AG20443 (cell line): Measurements from ENCODE around the gene CCL15.
"Not testable (repeated sequence)": the region's sequence is repeated elsewhere in the genome, so short reads cannot be mapped to it uniquely, and the experiment has no call there.

Experiments used
- DNase-seq: peaks from one replicate; pipeline ENCODE4 v3.0.0; 2012; ENCODE audit warnings: low spot score, mixed read lengths

The CCL15 gene, protein sequence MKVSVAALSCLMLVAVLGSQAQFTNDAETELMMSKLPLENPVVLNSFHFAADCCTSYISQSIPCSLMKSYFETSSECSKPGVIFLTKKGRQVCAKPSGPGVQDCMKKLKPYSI

DNA sequence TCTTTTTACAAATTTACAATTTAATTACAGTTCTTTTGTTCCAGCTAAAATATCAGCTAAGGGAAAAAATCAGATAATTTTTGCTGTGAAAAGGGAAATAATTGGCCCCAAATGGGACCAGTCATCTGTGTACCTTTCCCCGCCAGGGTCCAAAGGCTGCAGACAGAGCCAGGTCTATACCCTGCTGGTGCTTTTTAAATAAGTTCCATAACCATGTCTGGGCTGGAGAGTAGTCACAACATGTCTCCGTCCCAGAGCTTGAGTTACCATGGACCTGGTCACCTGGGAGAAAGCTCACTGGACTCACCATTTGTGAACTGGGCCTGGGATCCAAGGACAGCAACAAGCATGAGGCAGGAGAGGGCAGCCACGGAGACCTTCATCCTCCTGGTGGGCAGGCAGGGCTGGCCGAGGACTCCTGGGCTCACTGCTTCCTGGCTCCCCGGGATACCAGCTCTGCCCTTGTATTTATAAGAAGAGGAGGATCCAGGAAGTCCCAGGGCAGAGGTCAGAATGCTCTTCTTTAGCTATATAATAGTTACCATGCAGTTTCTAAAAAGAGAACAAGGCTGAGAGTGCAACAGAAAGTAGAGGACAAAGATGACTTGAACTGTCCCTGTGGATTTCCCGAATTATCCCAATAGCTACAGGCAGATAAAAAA is at the start of gene CCL15:
Gene CCL15 (minus strand): TSS at position 444 of the 662 bp plus-strand sequence. CDS start 61 bp downstream, at position 383.
- no peak for DNase-seq

DNA sequence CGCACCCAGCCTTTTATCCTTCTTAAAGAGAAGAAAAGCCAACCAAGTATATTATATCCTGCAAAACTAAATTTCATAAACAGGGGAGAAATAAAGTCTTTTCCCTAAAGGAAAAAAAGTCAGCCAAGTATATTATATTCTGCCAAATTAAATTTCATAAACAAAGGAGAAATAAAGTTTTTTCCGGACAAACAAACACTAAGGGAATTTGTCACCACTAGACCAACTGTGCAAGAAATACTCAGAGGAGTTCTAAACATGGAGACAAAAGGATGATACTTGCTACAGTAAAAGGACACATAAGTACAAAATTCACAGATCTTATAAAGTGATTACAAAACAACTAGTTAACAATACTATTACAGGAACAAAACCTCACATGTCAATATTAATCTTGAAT is 48.3 kb upstream of the CCL15 start:
- no peak for DNase-seq

DNA sequence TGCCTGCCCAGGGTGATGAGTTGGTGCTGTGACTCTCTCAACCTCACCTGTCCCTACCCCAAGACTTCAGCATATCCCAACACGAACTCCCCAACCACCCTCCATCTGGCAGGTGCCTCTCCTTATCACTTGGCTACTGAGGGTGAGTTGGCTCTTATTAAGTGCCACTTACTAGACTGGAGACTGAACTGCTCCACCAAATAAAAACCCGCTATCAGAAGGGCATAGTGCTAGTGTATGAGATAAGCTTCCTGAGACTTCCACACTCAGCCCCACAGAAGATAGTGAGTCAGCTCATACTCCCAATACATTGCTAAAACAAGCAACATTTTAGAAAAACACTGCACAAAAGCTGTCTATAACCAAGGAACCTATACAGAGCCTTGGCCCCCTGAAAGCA is 46.7 kb upstream of the CCL15 start:
- DNase-seq = no peak

DNA sequence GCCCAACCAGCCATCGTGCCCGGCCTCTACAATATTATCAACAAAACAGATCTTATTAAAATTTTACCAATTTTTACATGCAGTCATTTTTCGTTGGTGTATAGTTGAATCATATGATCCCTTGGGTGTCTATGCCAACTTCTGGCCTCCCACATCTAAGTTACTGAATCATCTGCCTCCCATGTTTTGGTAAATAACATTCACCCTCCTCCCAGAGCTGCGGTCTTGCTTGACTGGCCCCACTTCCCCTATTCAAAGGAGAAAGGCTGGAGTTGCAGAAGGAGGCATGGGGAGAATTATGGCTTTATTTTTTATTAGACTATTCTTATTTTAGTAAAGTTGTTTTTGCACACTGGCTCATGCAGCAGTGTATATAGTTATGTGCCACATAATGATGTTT is 34.9 kb upstream of the CCL15 start:
- no peak for DNase-seq

DNA sequence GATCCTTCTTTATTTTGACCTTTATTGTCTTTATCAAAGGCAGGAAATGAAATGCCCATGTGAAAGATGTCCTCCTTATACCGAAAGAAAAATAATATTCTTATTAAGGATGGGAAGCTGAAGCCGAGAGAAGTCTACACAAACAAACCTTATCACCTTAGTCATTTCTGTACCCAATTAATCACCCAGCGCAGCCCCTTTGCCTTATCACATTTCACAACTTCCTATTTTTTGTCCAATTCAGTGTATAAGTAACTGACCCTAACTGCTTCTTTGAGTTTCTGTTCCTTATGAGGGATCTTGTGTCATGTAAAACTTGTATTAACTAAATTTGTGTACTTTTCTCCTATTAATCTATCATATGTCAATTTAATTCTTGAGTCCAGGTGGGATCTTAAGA is 32.8 kb upstream of the CCL15 start:
- DNase-seq = no peak

DNA sequence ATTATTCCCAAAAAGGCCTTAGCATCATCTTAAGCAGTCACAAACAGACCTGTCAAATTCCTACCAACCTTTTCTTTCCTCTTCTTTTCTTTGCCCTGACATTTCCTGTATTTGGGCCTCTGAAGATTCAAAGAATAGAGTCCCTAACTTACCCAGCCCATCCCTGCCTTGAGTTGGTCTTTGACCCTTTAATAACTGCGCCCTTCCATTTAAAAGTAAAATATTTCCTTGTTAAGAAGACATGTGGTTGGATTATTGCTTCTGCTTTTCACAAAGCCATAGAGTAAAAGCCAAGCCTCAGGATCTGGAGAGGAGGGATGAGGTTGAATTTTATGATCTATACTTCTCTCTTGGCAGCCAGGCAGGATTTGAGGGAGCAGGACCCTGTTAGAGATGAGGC is 29.6 kb upstream of the CCL15 start:
- DNase-seq = no peak

DNA sequence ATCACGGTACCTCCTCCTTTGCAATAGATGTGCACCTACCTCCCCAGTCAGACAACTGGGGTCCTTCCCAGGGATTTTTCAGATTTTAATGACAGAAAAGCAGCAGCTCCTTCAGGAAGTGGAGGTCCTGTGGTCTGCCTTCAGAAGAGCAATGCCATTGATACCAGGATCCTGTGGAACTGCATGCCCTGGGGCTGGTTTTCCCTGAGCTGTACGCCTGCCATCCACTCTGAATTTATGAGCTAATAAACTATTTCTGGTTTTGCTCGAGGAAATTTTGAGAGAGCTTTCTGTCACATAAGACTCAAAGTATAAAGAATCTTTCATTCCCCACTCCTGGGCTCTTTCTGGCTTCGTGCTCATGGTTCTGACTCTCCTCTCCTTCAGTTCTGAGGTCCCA is 26.4 kb upstream of the CCL15 start:
- no peak for DNase-seq

DNA sequence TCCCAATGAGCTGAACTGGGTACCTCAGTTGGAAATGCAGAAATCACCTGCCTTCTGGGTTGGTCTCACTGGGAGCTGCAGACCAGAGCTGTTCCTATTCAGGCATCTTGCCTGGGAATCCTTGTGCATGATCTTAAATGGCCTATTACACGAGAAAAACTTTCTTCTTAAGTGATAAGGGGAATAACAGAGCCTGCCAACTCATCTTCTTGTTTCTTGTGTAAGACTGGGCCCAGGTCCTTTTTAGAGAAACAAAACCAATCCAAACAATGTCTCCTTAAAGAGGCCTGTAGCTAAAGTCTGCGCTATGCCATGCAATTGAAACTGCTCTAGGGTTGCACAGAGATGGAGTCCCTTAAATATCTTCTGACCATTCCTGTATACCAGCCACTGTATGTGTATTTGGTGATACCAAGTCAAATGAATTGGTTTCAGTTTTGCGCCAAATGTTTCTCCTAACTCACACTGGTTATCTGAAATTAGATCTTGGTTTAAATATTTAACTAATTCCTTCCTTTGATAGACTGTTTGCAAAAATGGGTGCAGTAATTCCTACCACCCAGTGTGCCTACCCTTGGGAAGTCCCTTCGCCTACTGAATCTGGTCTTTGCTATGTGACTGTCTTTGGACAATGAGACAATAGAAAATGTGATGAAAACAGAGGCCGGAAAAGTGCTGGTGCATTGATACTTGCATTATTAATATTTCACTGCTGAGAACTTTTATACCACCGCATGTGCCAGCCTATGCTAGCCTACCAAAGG is 22.9 kb upstream of the CCL15 start:
- DNase-seq = no peak

DNA sequence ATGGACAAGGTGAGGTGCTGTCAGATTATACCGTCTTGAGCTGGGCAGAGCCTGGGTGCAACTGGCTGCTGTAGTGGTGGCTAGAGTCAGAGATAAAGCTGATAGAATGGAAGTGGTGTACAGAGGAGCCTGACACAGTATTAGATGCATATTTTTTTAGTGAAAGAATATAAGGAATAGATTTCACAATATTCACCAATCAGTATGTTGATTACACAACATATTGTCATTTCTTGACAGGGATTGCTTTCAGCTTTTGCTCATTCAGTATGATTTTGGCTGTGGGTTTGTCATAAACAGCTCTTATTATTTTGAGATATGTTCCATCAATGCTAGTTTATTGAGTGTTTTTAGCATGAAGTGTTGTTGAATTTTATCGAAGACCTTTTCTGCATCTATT is 18.1 kb upstream of the CCL15 start:
- no peak for DNase-seq

DNA sequence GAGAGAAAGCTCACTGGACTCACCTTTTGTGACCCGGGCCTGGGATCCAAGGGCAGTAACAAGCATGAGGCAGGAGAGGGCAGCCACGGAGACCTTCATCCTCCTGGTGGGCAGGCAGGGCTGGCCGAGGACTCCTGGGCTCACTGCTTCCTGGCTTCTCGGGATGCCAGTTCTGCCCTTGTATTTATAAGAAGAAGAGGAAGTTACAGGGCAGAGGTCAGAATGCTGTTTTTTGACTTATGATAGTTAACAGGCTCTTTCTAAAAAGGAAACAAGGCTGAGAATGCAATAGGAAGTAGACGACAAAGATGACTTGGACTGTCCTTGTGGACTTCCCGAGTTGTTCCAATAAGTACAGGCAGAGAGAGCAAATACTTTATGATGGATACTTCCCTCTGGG is 16.4 kb upstream of the CCL15 start, which contains the start of gene CCL23:
Gene CCL23 (minus strand): TSS at position 174 of the 400 bp plus-strand sequence. CDS start 75 bp downstream, at position 99.
- DNase-seq = no peak

DNA sequence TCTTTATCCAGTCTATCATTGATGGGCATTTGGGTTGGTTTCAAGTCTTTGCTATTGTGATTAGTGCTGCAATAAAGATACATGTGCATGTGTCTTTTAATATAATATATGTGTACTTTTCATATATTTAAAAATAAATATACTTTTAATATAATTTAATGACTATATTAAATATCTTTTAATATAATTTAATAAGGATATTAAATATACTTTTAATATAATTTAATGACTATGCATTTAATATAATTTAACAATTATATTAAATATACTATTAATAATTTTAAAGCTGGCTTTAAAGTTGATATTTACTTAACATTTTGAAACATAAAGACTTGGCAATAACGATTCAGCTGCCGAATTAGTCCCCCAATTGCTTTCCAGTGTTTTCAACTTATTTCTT is 15.2 kb upstream of the CCL15 start:
- no peak for DNase-seq

DNA sequence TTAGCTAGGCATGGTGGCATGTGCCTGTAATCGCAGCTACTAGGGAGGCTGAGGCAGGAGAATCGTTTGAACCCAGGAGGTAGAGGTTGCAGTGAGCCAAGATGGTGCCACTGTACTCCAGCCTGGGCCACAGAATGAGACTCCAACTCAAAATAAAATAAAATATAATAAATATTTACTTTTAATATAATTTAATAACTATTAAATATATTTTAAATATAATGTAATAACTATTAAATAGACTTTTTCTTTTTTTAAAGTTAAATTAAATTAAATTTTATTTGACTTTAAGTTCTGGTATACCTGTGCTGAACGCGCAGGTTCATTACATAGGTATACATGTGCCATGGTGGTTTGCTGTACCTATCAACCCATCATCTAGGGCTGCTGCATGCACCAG is 14.5 kb upstream of the CCL15 start:
- not testable (repeated sequence) for DNase-seq

DNA sequence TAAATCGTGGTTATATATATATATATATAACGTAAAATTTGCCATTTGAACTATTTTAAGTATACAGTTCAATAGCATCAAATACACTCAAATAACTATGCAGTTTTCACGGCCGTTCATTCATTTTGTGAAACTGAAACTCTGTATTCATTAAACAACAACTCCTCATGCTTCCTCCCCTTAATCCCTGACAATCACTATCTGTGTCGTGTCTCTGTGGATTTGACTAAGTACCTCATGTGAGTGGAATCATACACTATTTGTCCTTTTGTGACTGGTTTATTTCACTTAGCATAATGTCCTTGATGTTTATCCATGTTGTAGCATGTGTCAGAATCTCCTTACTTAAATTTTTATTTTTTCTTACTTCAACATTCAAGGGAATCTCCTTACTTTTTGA is 13.6 kb upstream of the CCL15 start:
- no peak for DNase-seq

DNA sequence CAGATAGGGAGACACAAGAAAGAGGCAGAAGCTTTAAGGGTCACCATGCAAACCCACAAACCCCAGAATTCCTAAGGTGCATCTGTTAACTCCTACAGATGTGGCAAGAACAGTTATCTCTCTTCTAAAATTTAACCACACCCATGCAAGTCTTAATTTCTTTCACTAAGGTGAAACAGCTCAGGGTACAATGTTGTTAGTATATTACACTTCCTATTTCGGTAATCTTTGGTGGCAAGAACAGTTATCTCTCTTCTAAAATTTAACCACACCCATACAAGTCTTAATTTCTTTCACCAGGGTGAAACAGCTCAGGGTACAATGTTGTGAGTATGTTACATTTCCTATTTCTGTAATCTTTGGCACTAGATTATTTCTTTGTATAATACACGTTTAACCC is 9.8 kb upstream of the CCL15 start:
- no peak for DNase-seq

DNA sequence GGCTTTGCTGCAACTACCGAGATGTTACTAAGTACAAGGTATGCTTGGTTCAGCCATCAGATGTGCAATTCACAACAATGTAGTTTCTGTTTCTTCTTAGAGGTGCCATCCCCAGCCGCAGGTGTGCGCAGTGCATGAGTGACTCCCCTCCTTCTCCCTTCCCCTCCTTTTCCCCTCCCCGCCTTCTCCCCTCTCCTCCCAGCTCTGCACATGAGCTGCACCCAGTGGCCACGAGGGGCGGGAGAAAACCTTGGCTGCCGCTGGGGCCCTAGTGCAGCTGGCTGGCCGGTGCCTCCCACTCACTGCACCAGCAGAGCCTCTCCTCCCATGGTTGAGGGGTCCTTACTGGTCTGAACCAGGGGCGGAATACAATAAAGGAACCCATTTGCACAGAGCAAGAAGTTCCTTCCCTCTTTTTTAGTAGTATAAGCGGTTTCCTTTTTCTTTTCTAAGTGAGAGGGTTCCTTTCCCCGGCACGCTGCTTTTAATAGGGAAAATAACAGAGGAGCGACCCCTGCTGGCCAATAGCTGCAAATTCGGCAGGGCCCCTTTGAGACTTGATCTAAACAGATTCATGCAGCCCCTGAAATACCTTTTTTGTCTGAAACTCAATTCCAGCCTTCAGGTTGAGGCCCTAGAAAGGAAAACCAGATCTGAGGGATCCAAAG is 7.8 kb upstream of the CCL15 start:
- DNase-seq = no peak

DNA sequence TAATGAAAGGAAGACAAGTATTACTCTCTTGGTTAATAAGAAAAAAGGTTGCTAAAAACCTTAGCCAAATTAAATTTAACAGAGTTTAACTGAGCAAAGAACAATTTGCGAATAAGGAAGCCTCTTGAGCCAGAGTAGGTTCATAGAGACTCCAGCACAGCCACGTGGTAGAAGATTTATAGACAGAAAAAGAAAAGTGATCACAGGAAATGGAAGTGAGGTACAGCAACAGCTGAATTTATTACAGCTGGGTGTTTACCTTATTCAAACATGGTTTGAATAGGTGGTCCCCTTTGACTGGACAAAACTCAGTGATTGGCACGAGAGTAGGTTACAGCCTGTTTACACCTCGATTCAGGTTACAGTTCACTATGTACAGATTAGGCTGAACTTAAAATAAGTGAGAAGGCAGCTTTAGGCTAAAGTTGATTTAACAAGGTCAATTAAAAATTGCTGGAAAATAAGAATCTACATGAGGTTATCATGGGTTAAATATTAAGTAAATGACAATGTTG is 3.3 kb upstream of the CCL15 start:
- no peak for DNase-seq

DNA sequence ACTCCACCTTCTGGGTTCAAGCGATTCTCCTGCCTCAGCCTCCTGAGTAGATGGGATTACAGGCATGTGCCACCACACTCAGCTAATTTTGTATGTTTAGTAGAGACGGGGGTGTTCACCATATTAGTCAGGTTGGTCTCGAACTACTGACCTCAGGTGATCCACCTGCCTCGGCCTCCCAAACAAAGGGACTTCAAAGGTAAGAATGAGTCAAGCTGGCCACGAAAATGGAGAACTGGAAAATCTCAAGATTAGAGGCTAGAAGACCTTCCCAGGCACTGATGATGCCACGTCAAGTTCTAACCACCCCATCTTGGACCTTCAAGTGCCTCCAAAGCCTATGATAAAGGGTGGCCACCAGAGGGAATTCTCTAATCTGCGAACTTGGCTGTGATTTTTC is 1.3 kb upstream of the CCL15 start:
- DNase-seq = no peak

DNA sequence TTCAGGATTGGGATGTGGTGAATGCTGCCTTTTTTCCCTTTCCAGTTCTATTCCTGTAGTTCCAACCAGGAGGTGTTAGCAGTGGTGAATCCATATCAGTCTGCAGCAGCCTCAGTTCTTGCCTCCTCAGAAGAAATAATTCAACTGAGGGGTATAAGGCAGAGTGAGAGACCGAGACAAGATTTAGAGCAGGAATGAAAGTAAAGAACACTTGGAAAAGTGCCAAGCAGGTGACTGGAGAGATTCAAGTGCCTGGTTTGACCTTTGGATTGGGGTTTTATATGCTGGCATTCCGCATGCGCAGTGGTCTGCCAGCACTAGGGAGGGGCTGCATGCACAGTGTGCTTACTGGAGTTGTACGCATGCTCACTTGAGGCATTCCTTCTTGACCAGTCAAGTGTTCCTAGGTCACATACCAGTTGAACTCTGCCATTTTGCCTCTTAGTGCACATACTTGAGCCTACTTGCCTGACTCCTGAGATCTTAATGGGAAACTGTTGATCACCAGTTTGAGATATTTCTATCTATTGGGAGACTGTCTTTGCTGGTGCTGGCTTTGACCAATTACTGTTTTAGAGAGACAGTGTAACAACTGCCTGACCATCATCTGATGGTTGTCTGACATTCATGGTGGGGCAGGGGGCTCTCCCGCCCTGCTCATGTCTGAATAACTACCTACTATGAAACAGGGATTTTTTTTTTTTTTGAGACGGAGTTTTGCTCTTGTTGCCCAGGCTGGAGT is 680 bp upstream of the CCL15 start:
- DNase-seq = no peak

DNA sequence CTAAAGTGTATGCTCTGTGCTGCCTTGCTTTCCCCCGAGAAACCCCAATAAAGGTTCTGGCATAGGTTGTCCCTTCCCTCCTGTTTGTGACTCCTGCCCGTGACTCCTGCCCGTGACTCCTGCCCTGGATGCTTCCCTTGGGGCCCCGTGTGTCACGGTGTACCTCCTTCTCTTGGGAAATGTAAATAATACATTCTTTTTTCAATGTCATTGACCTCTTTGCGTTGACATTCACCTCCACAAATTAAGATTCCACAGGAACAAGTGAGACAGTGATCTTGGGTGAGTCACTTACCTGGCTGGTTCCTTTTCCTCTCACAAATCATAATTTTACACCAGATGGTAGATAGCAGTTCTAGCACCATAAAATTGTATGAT is 632 bp downstream of the CCL15 start:
- DNase-seq = no peak

DNA sequence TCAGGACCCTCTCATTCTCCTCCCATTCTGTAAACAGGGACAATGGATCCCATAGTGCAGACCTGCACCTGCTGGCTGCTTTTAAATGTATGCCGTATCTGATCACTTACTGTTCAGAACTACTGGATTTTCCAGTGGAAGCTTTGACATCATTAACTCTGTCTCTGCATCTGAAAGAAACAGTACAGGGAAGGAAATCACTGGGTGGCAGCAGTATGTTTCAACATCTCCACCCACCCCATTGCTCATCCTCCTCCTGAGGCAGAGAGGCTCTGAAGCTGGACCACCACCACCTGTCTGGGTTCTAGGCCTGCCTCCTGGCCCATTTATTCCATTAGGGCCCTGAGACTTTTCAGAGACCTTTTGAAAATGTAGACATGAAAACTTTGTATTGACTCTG is 2.6 kb downstream of the CCL15 start:
- DNase-seq = no peak

DNA sequence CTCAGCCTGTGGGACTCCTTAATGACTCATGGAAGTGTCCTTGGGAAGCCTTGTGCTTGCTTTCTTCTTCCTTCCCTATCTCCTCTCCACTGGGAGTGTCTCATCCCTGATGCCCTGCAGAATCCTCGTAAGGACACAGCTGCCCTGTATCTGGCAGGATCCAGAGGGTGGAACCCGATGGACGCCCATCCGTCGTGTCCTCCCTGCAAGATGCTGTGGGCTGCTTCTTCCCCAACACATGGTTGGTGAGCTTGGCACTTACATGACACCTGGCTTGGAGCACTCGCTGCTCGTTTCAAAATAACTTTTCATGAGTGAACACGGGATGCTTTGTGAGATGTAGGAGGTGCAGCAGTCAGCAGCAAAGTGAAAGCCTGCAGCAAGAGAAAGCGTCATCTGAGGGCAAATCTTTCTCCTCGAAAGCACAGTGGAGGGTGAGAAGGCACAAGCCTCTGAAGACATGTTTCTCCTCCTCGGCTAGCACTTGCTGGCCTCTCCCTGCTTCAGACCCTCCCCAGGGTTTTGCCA is 3.3 kb downstream of the CCL15 start:
- no peak for DNase-seq

DNA sequence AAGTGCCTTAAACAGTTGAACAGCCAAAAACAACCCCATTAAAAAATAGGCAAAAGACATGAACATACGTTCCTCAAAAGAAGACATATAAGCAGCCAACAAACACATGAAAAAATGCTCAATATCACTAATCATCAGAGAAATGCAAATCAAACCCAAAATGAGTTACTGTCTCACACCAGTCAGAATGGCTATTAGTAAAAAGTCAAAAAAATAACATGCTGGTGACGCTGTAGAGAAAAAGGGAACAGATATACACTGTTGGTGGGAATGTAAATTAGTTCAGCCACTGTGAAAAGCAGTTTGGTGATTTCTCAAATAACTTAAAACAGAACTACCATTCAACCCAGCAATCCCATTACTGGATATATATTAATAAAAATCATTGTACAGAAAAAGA is 6.0 kb downstream of the CCL15 start:
- not testable (repeated sequence) for DNase-seq
